Measurements from ENCODE around the gene TIGD4.
"Not testable (repeated sequence)": the region's sequence is repeated elsewhere in the genome, so short reads cannot be mapped to it uniquely, and the experiment has no call there.

The TIGD4 gene

GRCh38 chr4:152780267-152780778 lies 793 bp upstream of the TIGD4 start:
- DNase-seq = peak; percentile 20

GRCh38 chr4:152778656-152779512 lies 646 bp downstream of the TIGD4 start:
- DNase-seq = no peak

GRCh38 chr4:152777488-152777887 lies 2.0 kb downstream of the TIGD4 start:
- DNase-seq = no peak

GRCh38 chr4:152776352-152776751 lies 3.2 kb downstream of the TIGD4 start:
- no peak for DNase-seq

- DNase-seq = no peak
Observed at GRCh38 chr4:152773953-152774352, 5.6 kb downstream of the TIGD4 start.

- DNase-seq = no peak
Observed at GRCh38 chr4:152773339-152773738, 6.2 kb downstream of the TIGD4 start.

GRCh38 chr4:152771741-152772533 lies 7.6 kb downstream of the TIGD4 start:
- DNase-seq = no peak

GRCh38 chr4:152765069-152765737 lies 14.3 kb downstream of the TIGD4 start:
- DNase-seq = not testable (repeated sequence)

GRCh38 chr4:152763796-152764195 lies 15.7 kb downstream of the TIGD4 start:
- DNase-seq = no peak

GRCh38 chr4:152748619-152749018 lies 30.9 kb downstream of the TIGD4 start:
- no peak for DNase-seq

- no peak for DNase-seq
Observed at GRCh38 chr4:152747444-152747843, 32.1 kb downstream of the TIGD4 start.

- no peak for DNase-seq
Observed at GRCh38 chr4:152738827-152739226, 40.7 kb downstream of the TIGD4 start.

GRCh38 chr4:152735906-152736305 lies 43.6 kb downstream of the TIGD4 start:
- DNase-seq = no peak

- peak; percentile 32 for DNase-seq
Observed at GRCh38 chr4:152735396-152735859, 44.1 kb downstream of the TIGD4 start.

GRCh38 chr4:152734699-152735050 lies 44.9 kb downstream of the TIGD4 start:
- no peak for DNase-seq

- no peak for DNase-seq
Observed at GRCh38 chr4:152734015-152734698, 45.4 kb downstream of the TIGD4 start.

GRCh38 chr4:152731997-152732396 lies 47.5 kb downstream of the TIGD4 start:
- DNase-seq = no peak

- DNase-seq = no peak
Observed at GRCh38 chr4:152729466-152729865, 50.1 kb downstream of the TIGD4 start.

GRCh38 chr4:152728343-152728742 lies 51.2 kb downstream of the TIGD4 start:
- no peak for DNase-seq

GRCh38 chr4:152727784-152728183 lies 51.7 kb downstream of the TIGD4 start:
- DNase-seq = no peak

- no peak for DNase-seq
Observed at GRCh38 chr4:152724494-152724893, 55.0 kb downstream of the TIGD4 start.

GRCh38 chr4:152723236-152723635 lies 56.3 kb downstream of the TIGD4 start:
- no peak for DNase-seq

Measured in NCI-H1694 treated with DMSO at 0.1 percent for 48 hours (cell line).